Panc1 (cell line): ENCODE results near the gene ALDH3A1. TPM values are rescaled to one million over a fixed set of nuclear protein-coding genes. Genes with fewer than 3 reads are reported as not detected.

ENCODE experiments used
- ATAC-seq: fragments of 200-7000 bp; cut with Tn5 transposase; 2 replicates; pipeline ENCODE4 v1.9.1; 2020; ENCODE audit warnings: mild to moderate bottlenecking, moderate library complexity
- BruUV-seq: library from RNA; stranded (reverse); fragments of 400-500 nt; replicated peaks from 2 replicates; lab custom pipeline; 2021; lab: Mats Ljungman, UMichigan
- CTCF ChIA-PET: fragments of 300-600 bp; sonication (Branson Sonifier 250); formaldehyde crosslinking; loops from one replicate; lab custom pipeline; 2022; ENCODE audit warnings: antibody characterized with exemption; lab: Charles Lee
- POLR2A ChIA-PET: fragments of 300-600 bp; sonication (Branson Sonifier 250); formaldehyde crosslinking; loops from one replicate; lab custom pipeline; 2022; ENCODE audit warnings: antibody characterized with exemption; lab: Charles Lee
- DNase-seq: peaks from one replicate; pipeline ENCODE4 v3.0.0-alpha.2; 2010; ENCODE audit warnings: low read depth, low spot score
- H3K27ac ChIP-seq: 2 replicates; pipeline ENCODE4 v1.5.1; 2011; ENCODE audit warnings: mild to moderate bottlenecking, low read length, inconsistent platforms
- H3K27me3 ChIP-seq: fragments of 200-500 bp; sonication (Bioruptor generic); 2 replicates; pipeline ENCODE4 v1.6.0; 2014; ENCODE audit warnings: low read length, inconsistent platforms; ENCODE audit not compliant: control insufficient read depth, insufficient read depth
- H3K36me3 ChIP-seq: fragments of 200-500 bp; sonication (Bioruptor generic); 2 replicates; pipeline ENCODE4 v1.5.1; 2014; ENCODE audit warnings: inconsistent platforms, mild to moderate bottlenecking, low read length, moderate library complexity; ENCODE audit not compliant: control insufficient read depth, insufficient read depth
- H3K4me1 ChIP-seq: 2 replicates; pipeline ENCODE4 v1.5.1; 2011; ENCODE audit warnings: inconsistent platforms, mild to moderate bottlenecking, low read length, moderate library complexity; ENCODE audit not compliant: control insufficient read depth, insufficient read depth
- H3K4me3 ChIP-seq, 2 experiments: 2 replicates each; pipeline ENCODE4 v1.5.1; 2011 to 2012; ENCODE audit warnings: low read depth in 2 of 2, low read length in 2 of 2, mild to moderate bottlenecking in 2 of 2, inconsistent platforms in 1 of 2, moderate library complexity in 1 of 2
- H3K9me3 ChIP-seq: fragments of 200-500 bp; sonication (Bioruptor generic); 2 replicates; pipeline ENCODE4 v1.5.1; 2014; ENCODE audit warnings: low read depth, mild to moderate bottlenecking, inconsistent platforms, low read length, moderate library complexity; ENCODE audit not compliant: control insufficient read depth, insufficient read depth
- CTCF ChIP-seq: fragments of 450-650 bp; IDR thresholded peaks from 2 replicates; pipeline ENCODE4 v1.5.1; 2017; ENCODE audit warnings: mild to moderate bottlenecking
- POLR2AphosphoS5 ChIP-seq: IDR thresholded peaks from 2 replicates; pipeline ENCODE4 v1.6.1; 2012; ENCODE audit warnings: mild to moderate bottlenecking, low read depth, low read length, moderate library complexity
- REST ChIP-seq, 2 experiments: IDR thresholded peaks; 2 replicates each; pipeline ENCODE4 v1.6.1; 2011 to 2012; ENCODE audit warnings: low read depth in 2 of 2, control low read depth in 1 of 2, low read length in 1 of 2, mild to moderate bottlenecking in 1 of 2, moderate library complexity in 1 of 2; ENCODE audit not compliant: insufficient read depth in 1 of 2
- TCF7L2 ChIP-seq: IDR thresholded peaks from 2 replicates; pipeline ENCODE4 v1.6.1; 2011; ENCODE audit warnings: mild to moderate bottlenecking, low read depth, low read length, inconsistent platforms
- in situ Hi-C: cut with HindIII; loops from 2 replicates; pipeline ENCODE4 v1.10.0; 2016; ENCODE audit warnings: low sequenced_read_pairs, low pct_unique_long_range_greater_than_20kb
- intact Hi-C: fragments of 100-400 bp; cut with micrococcal nuclease; formaldehyde crosslinking; loops from one replicate; pipeline ENCODE4 v1.10.0; 2022; ENCODE audit not compliant: unreplicated experiment
- total RNA-seq: library from RNA; stranded (reverse); gene quantifications from one replicate; pipeline ENCODE4 v1.2.1, GENCODE V29; 2021; ENCODE audit not compliant: unreplicated experiment

Gene ALDH3A1
- total RNA-seq, 1 experiment from 2014 or later: 0.21 TPM

- POLR2A ChIA-PET: no interaction called here
- in situ Hi-C loops (no loop called here), intact Hi-C loops (no loop called here)
- Histone ChIP-seq H3K4me3 (no peak overlapping the region), H3K27ac (no peak overlapping the region), H3K27me3 (no peaks in the 10 kb centered on the region), H3K36me3 (no peaks in the 10 kb centered on the region), H3K4me1 (peaks cover 3% of the 10 kb centered on the region), H3K9me3 (no peaks in the 10 kb centered on the region)
- CTCF ChIA-PET: interaction anchor here (1.0 kb wide), 1 partner anchor 15 kb away, joined by 3 read pairs; no protein-coding TSS in a partner anchor
- BruUV-seq: no TSS peak
- no peak for ATAC-seq
- TF ChIP-seq CTCF (no peak), POLR2AphosphoS5 (no peak), REST (IDR thresholded peaks at IDR 0.05; ENCODE audit: insufficient read depth in 1 of 2, low read depth in 2 of 2, low read length in 1 of 2) (no peak)
- no peak for DNase-seq
Observed at GRCh38 chr17:19718041-19718612, 30.0 kb downstream of the ALDH3A1 start.

GRCh38 chr17:19717411-19717908 lies 30.6 kb downstream of the ALDH3A1 start:
- Histone ChIP-seq H3K27me3 (no peaks in the 10 kb centered on the region), H3K4me3 (no peak overlapping the region), H3K36me3 (no peaks in the 10 kb centered on the region), H3K4me1 (peaks cover 3% of the 10 kb centered on the region), H3K27ac (no peak overlapping the region), H3K9me3 (no peaks in the 10 kb centered on the region)
- TF ChIP-seq REST (IDR thresholded peaks at IDR 0.05; ENCODE audit: insufficient read depth in 1 of 2, low read depth in 2 of 2, low read length in 1 of 2): no peak
- no peak for TF ChIP-seq CTCF
- no peak for TF ChIP-seq TCF7L2
- TF ChIP-seq POLR2AphosphoS5: no peak
- ChIA-PET CTCF (no interaction called here), POLR2A (no interaction called here)
- in situ Hi-C loops: no loop called here
- ATAC-seq (no peak), DNase-seq (no peak)
- BruUV-seq: no TSS peak
- intact Hi-C loops: no loop called here
